Bone marrow (tissue), 2 donors: Measurements from ENCODE around the gene MBLAC2.
A peak's percentile ranks its signal among the peaks of the same experiment; 100 is the strongest.

Experiments used
- DNase-seq, 2 donors: peaks; one replicate each; lab custom pipeline; 2025; lab: John Stamatoyannopoulos, UW

Gene MBLAC2

DNA sequence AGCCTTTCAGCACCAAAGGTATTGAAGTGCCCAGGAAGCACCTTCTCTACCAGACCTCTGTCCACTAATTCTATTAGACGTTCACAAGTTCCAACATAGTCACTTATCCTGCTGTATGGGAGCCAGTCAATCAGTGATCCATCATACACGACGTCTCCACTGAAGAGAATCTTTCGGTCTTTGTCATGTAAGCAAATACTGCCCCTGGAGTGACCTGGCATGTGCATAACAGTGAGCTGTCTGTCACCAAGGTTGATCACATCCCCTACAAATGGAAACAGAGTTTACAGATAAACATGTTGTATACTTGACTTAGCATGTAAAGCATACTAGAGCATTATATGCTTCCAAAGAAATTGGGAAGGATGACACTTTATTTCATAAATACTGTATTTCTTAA, 13.3 kb downstream of the MBLAC2 start:
- DNase-seq = no peak

DNA sequence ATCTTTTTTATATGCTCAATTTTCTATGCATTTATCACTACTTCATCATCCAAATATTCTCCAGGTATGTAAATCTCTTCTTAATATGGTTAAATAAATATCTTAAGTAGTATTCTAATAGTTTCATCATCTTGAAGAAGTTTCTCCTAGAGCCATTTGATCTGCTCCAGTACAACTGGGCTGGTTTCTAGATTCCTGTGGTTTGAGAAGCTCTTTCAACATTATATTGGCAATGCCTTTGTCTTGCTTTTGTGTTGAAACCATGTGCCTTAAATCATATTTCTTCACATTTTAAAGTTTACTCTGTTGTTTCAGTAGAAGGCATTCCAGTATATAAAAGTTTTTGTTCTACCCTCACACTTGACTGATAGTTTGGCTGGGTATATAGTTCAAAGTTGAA, 27.6 kb downstream of the MBLAC2 start:
- no peak for DNase-seq

GRCh38 chr5:90440644-90441043, 33.9 kb downstream of the MBLAC2 start:
- no peak for DNase-seq

GRCh38 chr5:90438100-90438499, 36.5 kb downstream of the MBLAC2 start:
- no peak for DNase-seq

DNA sequence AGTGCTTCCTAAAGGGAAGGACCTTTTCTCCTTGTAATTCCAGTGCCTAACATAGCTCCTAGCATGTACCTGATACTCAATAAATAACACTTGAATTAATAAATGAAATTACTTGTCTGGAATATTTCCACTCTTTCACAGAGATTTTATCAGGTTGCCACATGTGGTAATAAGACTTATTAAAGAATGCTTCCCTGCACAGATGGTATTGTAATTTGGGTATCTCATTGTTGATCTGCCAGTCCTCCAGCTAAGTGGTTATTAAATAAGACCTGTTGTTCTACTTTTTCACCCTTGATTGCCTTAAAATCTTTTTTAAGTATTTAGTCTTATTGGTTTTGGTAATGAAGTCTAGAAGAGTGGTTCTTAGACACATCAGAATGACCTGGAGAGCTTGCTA, 36.9 kb downstream of the MBLAC2 start:
- DNase-seq = no peak

GRCh38 chr5:90434116-90434714, 40.4 kb downstream of the MBLAC2 start:
- DNase-seq = peak in 1 of 2 donors; percentile 18

GRCh38 chr5:90424245-90424644, 50.3 kb downstream of the MBLAC2 start:
- no peak for DNase-seq

GRCh38 chr5:90421136-90421535, 53.4 kb downstream of the MBLAC2 start:
- no peak for DNase-seq

DNA sequence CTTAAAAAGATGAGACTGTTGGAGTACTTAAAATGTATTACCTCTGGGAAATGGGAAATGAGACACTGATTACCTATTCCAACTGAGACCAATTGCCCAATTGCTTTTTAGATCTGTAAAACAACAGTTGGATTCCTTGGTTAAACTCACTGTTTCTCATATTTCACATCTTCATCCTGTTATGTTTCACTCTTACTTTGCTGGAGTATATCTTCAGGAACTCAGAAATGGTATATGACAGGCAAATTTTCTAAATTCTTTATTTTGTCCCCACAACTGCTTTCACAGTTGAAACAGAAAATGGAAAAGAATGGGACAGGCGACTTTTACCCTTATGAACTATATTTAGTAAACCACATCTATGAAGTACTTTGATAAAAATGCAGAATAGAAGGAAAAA, 56.4 kb downstream of the MBLAC2 start:
- no peak for DNase-seq

DNA sequence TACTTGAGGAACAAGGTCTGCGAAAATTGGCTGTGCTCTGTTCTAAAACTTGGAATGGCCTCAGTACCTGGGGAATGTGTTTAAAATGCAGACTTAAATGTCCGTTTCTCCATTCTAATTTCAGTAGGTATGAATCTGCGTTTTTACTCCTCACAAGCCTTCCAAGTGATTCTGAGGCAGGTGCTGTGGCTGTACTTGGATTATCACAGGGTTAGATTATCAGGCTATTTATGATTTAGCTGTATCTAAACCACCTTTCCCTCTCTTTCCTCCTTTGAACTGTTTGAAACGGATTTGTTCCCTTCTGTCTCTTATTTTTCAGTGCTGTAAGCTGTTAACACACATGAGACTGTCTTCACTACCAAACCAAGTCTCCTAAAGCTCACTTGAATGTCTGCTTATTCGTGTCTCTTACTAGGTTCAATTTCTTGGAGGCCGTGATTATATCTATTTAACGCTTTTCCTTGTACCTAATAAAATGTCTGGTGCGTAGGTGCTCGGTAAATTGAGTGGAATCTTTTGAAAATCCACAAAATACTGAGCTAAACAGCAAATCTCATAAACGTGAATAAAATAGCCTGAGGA, 64.3 kb downstream of the MBLAC2 start:
- DNase-seq = no peak

DNA sequence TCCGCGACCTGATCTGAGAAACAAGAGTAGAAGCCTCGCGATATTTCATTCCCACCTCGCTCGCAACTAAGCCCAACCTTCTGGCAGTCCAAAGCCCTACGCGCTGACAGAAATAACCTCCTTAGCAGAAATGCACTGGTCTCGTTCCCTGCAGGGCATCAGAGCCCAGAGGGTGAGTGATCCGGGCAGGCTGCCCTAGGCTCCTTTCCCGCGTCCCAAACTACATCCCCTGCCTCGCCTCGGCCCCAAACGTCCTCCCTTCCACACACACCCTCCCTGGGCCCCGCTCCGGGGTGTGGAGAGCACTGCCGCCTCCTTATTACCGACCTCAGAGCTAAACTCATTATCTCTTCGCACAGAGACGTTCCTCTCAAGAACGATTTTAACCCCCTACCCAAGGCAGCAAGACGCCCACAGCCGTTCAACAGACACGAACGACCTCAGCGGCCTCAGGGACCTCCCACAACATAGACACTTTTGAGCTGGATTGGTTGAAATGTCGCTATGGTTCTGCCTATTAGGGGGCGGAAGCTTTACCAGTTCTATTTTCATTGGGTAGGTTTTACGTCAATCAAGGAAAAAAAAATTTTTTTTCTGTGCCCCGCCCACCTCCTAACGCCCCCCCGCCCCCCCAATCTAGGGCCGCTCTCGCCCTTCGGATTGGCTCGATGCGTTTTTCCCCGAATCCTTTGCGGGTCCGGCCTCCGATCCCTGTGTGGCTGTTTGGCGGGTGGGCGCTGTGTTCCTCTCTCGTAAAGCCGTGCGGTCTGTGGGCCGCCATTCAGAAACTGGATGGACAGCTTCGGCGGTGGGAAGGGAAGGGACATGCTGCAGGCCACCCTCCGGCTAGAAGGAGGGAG, 65.0 kb downstream of the MBLAC2 start, which contains the start of gene CETN3:
Gene CETN3, minus strand, starts transcription at position 439 of the 860 bp plus-strand sequence. Its CDS starts 95 bp downstream, at position 344.
- DNase-seq = peak; percentile 86 to 94

GRCh38 chr5:90408571-90409317, 65.8 kb downstream of the MBLAC2 start:
- DNase-seq = no peak
